ENCODE data around the gene ZNF605. TPM values are rescaled to one million over a fixed set of nuclear protein-coding genes. Genes with fewer than 3 reads are reported as not detected.

Gene ZNF605
- total and polyA plus RNA-seq, 7 experiments from 2014 or later: 0.98 to 17.8 (median 8.3) TPM

GRCh38 chr12:132869551-132869950, 86.6 kb downstream of the ZNF605 start:
- DNase-seq: no peak
- POLR2A ChIA-PET: interaction anchor here (0.7 kb wide), 1 partner anchor 48 kb away, joined by 5 read pairs; no protein-coding TSS in a partner anchor
- Histone ChIP-seq H3K36me3 (ENCODE audit: control insufficient read depth in 2 of 3, insufficient read depth in 3 of 3, low read length in 3 of 3) (peaks cover 0 to 38% (median 17%) of the 10 kb centered on the region in 3 experiments), H3K4me3 (ENCODE audit: low read length) (no peak overlapping the region), H3K9me3 (ENCODE audit: control insufficient read depth in 2 of 3, low read length in 3 of 3) (no peaks in the 10 kb centered on the region), H3K4me1 (ENCODE audit: control insufficient read depth in 2 of 2, insufficient read depth in 2 of 2, low read length in 2 of 2) (peaks cover 4 to 44% of the 10 kb centered on the region in 2 donors), H3K27ac (ENCODE audit: low read depth, low read length) (no peak overlapping the region), H3K27me3 (ENCODE audit: control insufficient read depth in 2 of 2, insufficient read depth in 2 of 2, low read length in 2 of 2) (no peaks in the 10 kb centered on the region)
- Mint-ChIP-seq H3K36me3 (peaks cover 3 to 43% (median 32%) of the 10 kb centered on the region in 5 donors), H3K4me1 (peaks cover 18 to 63% (median 44%) of the 10 kb centered on the region in 7 donors), H3K27me3 (no peaks in the 10 kb centered on the region), H3K27ac (peak overlapping the region in 4 of 9 donors; percentile 17 to 75 (median 64)), H3K4me3 (no peak overlapping the region), H3K9me3 (no peaks in the 10 kb centered on the region)
- intact Hi-C loops (cut with micrococcal nuclease): no loop called here
- CTCF ChIA-PET: no interaction called here
- ATAC-seq: no peak

Other genes starting within 250 kb of the ZNF605 start
- 10 to 100 TPM; 19.3 to 51.7 (median 21.4) TPM for gene PGAM5, start 245.5 kb downstream of the ZNF605 start, total RNA-seq
- 10 to 100 TPM; 15.3 to 26.6 TPM for gene PGAM5, start 245.5 kb downstream of the ZNF605 start, polyA plus RNA-seq
- 10 to 100 TPM; 69.5 to 95.5 (median 92.2) TPM for gene ANKLE2, start 194.5 kb downstream of the ZNF605 start, total RNA-seq
- 10 to 100 TPM; 21.5 to 34.3 TPM for gene ANKLE2, start 194.5 kb downstream of the ZNF605 start, polyA plus RNA-seq
- gene GOLGA3, start 127.4 kb downstream of the ZNF605 start, total RNA-seq: 10 to 100 TPM; 46.3 to 65.7 (median 63.6) TPM
- 10 to 100 TPM; 11.7 to 16.6 TPM for gene GOLGA3, start 127.4 kb downstream of the ZNF605 start, polyA plus RNA-seq
- gene CHFR, start 68.7 kb downstream of the ZNF605 start, total RNA-seq: 10 to 100 TPM; 66.7 to 97.8 (median 81.7) TPM
- gene CHFR, start 68.7 kb downstream of the ZNF605 start, polyA plus RNA-seq: 10 to 100 TPM; 25.2 to 44.4 TPM
- 10 to 100 TPM; 16.0 to 38.8 (median 33.6) TPM for gene ZNF26, start 30.1 kb upstream of the ZNF605 start, total RNA-seq
- gene ZNF26, start 30.1 kb upstream of the ZNF605 start, polyA plus RNA-seq: 10 to 100 TPM; 12.6 to 27.8 TPM
- 10 to 100 TPM; 27.4 to 52.7 (median 31.6) TPM for gene ZNF84, start 81.2 kb upstream of the ZNF605 start, total RNA-seq
- gene ZNF84, start 81.2 kb upstream of the ZNF605 start, polyA plus RNA-seq: 10 to 100 TPM; 22.5 to 22.6 TPM
- gene ZNF140, start 124.6 kb upstream of the ZNF605 start, total RNA-seq: 10 to 100 TPM; 11.2 to 29.9 (median 16.0) TPM
- 10 to 100 TPM; 22.9 to 30.7 TPM for gene ZNF140, start 124.6 kb upstream of the ZNF605 start, polyA plus RNA-seq
- 1 to 10 TPM; 2.4 to 7.9 (median 6.6) TPM for gene ZNF891, start 174.0 kb upstream of the ZNF605 start, total RNA-seq
- under 1 TPM; 0.56 to 0.89 TPM for gene ZNF891, start 174.0 kb upstream of the ZNF605 start, polyA plus RNA-seq
- 10 to 100 TPM in 4 of 5 experiments, 1 to 10 TPM in 1; 5.2 to 35.0 (median 29.2) TPM for gene ZNF10, start 174.3 kb upstream of the ZNF605 start, total RNA-seq
- 10 to 100 TPM; 13.7 to 14.5 TPM for gene ZNF10, start 174.3 kb upstream of the ZNF605 start, polyA plus RNA-seq
- 10 to 100 TPM; 13.6 to 38.6 (median 18.6) TPM for gene ZNF268, start 225.2 kb upstream of the ZNF605 start, total RNA-seq
- 10 to 100 TPM; 18.2 to 29.0 TPM for gene ZNF268, start 225.2 kb upstream of the ZNF605 start, polyA plus RNA-seq